GM23338 (cell line): ENCODE measurements around the gene RAPGEF3. TPM values are rescaled to one million over a fixed set of nuclear protein-coding genes. Genes with fewer than 3 reads are reported as not detected.

ENCODE experiments used
- ATAC-seq: fragments of 200-7000 bp; cut with Tn5 transposase; 3 replicates; pipeline ENCODE4 v1.9.1; 2020
- DNase-seq: peaks from one replicate; pipeline ENCODE4 v3.0.0-alpha.2; 2015; ENCODE audit warnings: low spot score
- H2AFZ ChIP-seq: fragments of 200-600 bp; sonication (generic); 2 replicates; pipeline ENCODE4 v1.8.0; 2016; ENCODE audit warnings: antibody characterized with exemption, mild to moderate bottlenecking, moderate library complexity
- H3F3A ChIP-seq: fragments of 200-600 bp; sonication (generic); replicated peaks from 2 replicates; pipeline ENCODE4 v1.8.0; 2017; ENCODE audit warnings: antibody characterized with exemption, mixed run types, low read depth
- H3K27ac ChIP-seq: fragments of 200-600 bp; sonication (generic); 2 replicates; pipeline ENCODE4 v1.6.1; 2016; ENCODE audit warnings: low read depth
- H3K27me3 ChIP-seq: fragments of 200-600 bp; sonication (generic); 2 replicates; pipeline ENCODE4 v1.8.0; 2016; ENCODE audit warnings: mild to moderate bottlenecking, mixed run types, moderate library complexity; ENCODE audit not compliant: insufficient read depth
- H3K36me3 ChIP-seq: fragments of 200-600 bp; sonication (generic); 2 replicates; pipeline ENCODE4 v1.8.0; 2016; ENCODE audit warnings: mild to moderate bottlenecking; ENCODE audit not compliant: insufficient read depth
- H3K4me1 ChIP-seq: fragments of 200-600 bp; sonication (generic); 2 replicates; pipeline ENCODE4 v1.8.0; 2016; ENCODE audit warnings: mild to moderate bottlenecking, moderate library complexity; ENCODE audit not compliant: insufficient read depth
- H3K4me2 ChIP-seq: fragments of 200-600 bp; sonication (generic); 2 replicates; pipeline ENCODE4 v1.7.1; 2017; ENCODE audit warnings: mixed run types
- H3K4me3 ChIP-seq: fragments of 200-600 bp; sonication (generic); 2 replicates; pipeline ENCODE4 v1.6.1; 2016; ENCODE audit warnings: mixed run types
- H3K79me2 ChIP-seq: fragments of 200-600 bp; sonication (generic); replicated peaks from 2 replicates; pipeline ENCODE4 v1.8.0; 2017; ENCODE audit warnings: mild to moderate bottlenecking; ENCODE audit not compliant: insufficient read depth
- H3K9me2 ChIP-seq: fragments of 200-600 bp; sonication (generic); 2 replicates; pipeline ENCODE4 v1.8.0; 2017; ENCODE audit not compliant: insufficient read depth
- H4K20me1 ChIP-seq: fragments of 200-600 bp; sonication (generic); replicated peaks from 2 replicates; pipeline ENCODE4 v1.8.0; 2017; ENCODE audit warnings: mild to moderate bottlenecking; ENCODE audit not compliant: insufficient read depth
- H3K27ac Mint-ChIP-seq: 2 replicates; pipeline ENCODE4 v1.8.0; 2020; ENCODE audit warnings: inconsistent platforms, mild to moderate bottlenecking, moderate library complexity, mixed read lengths
- H3K27me3 Mint-ChIP-seq: 3 replicates; pipeline ENCODE4 v1.8.0; 2022; ENCODE audit warnings: low read depth, mild to moderate bottlenecking, moderate library complexity, mixed read lengths, inconsistent platforms; ENCODE audit not compliant: insufficient read depth, poor library complexity
- H3K36me3 Mint-ChIP-seq: 3 replicates; pipeline ENCODE4 v1.8.0; 2021; ENCODE audit warnings: low read depth, mild to moderate bottlenecking, inconsistent platforms, moderate library complexity, mixed read lengths
- H3K4me1 Mint-ChIP-seq: 3 replicates; pipeline ENCODE4 v1.8.0; 2020; ENCODE audit warnings: mild to moderate bottlenecking, inconsistent platforms, mixed read lengths
- H3K4me3 Mint-ChIP-seq: 3 replicates; pipeline ENCODE4 v1.8.0; 2021; ENCODE audit warnings: moderate library complexity, mild to moderate bottlenecking, inconsistent platforms, mixed read lengths
- H3K9me3 Mint-ChIP-seq: 3 replicates; pipeline ENCODE4 v1.8.0; 2020; ENCODE audit warnings: moderate library complexity, mild to moderate bottlenecking, inconsistent platforms, mixed read lengths
- CREB1 ChIP-seq: fragments of 250-450 bp; sonication (Bioruptor Pico); IDR thresholded peaks from 2 replicates; pipeline ENCODE4 v1.5.0; 2020; ENCODE audit warnings: low read depth, mild to moderate bottlenecking, moderate library complexity
- CTCF ChIP-seq, 2 experiments: fragments of 200-600 bp in 1 of 2; sonication (generic) in 1 of 2; conservative IDR thresholded peaks; 2 replicates each; pipeline versions ENCODE4 v1.5.1 to v1.6.1; 2016 to 2017; ENCODE audit warnings: antibody characterized with exemption in 2 of 2, low read depth in 2 of 2, mild to moderate bottlenecking in 2 of 2, moderate library complexity in 1 of 2
- ETS1 ChIP-seq: IDR thresholded peaks from 2 replicates; pipeline ENCODE4 v1.6.1; 2016; ENCODE audit warnings: antibody characterized with exemption
- EZH2 ChIP-seq: fragments of 200-600 bp; sonication (generic); IDR thresholded peaks from one replicate; pipeline ENCODE4 v1.8.0; 2017; ENCODE audit warnings: antibody characterized with exemption, mild to moderate bottlenecking, low read depth; ENCODE audit not compliant: unreplicated experiment
- EZH2phosphoT487 ChIP-seq: fragments of 200-600 bp; sonication (generic); IDR thresholded peaks from one replicate; pipeline ENCODE4 v1.8.1; 2018; ENCODE audit warnings: antibody characterized with exemption; ENCODE audit not compliant: unreplicated experiment
- JUNB ChIP-seq: IDR thresholded peaks from one replicate; pipeline ENCODE4 v1.6.1; 2016; ENCODE audit warnings: antibody characterized with exemption; ENCODE audit not compliant: unreplicated experiment
- NANOG ChIP-seq: IDR thresholded peaks from 2 replicates; pipeline ENCODE4 v1.6.1; 2016; ENCODE audit warnings: antibody characterized with exemption, borderline replicate concordance
- POLR2AphosphoS5 ChIP-seq: IDR thresholded peaks from 2 replicates; pipeline ENCODE4 v1.6.1; 2016; ENCODE audit warnings: antibody characterized with exemption, low read depth
- REST ChIP-seq: IDR thresholded peaks from one replicate; pipeline ENCODE4 v1.6.1; 2018; ENCODE audit warnings: antibody characterized with exemption; ENCODE audit not compliant: unreplicated experiment
- STAT1 ChIP-seq: IDR thresholded peaks from one replicate; pipeline ENCODE4 v1.6.1; 2016; ENCODE audit warnings: antibody characterized with exemption; ENCODE audit not compliant: unreplicated experiment
- ZNF114 ChIP-seq: fragments of 250-450 bp; sonication (Bioruptor Pico); IDR thresholded peaks from 2 replicates; pipeline ENCODE4 v1.5.0; 2020; ENCODE audit warnings: mild to moderate bottlenecking, moderate library complexity
- ZNF331 ChIP-seq: fragments of 250-450 bp; sonication (Bioruptor Pico); IDR thresholded peaks from 2 replicates; pipeline ENCODE4 v1.5.0; 2020; ENCODE audit warnings: low read depth, mild to moderate bottlenecking, moderate library complexity
- polyA plus RNA-seq: library from polyadenylated mRNA; unstranded; fragments of >200 nt; fragmentation: Nextera tagmentation; extraction: Ambion mirVana; gene quantifications from 2 replicates; pipeline ENCODE4 v1.2.1, GENCODE V29; 2016
- total RNA-seq: library from RNA; depleted of rRNA; stranded (reverse); fragments of >200 nt; shearing (Covaris generic); gene quantifications from 2 replicates; pipeline ENCODE4 v1.2.3, GENCODE V29; 2014

The RAPGEF3 gene
- total and polyA plus RNA-seq, 2 experiments from 2014 or later = 2.3 to 11.8 TPM

- no peak for DNase-seq
Measured at GRCh38 chr12:47725091-47725772, 33.4 kb downstream of the RAPGEF3 start, which contains the start of gene ENDOU. Gene ENDOU (minus strand): TSS chr12:47725490. CDS start chr12:47725413, 77 bp downstream.

More at GRCh38 chr12:47725091-47725772, 33.4 kb downstream of the RAPGEF3 start, which contains the start of gene ENDOU:
- no peak within 1 kb of the TSS for H3K27ac ChIP-seq
- no peaks in the 10 kb centered on the region for H3K27me3 ChIP-seq
- H3K27ac Mint-ChIP-seq = no peak within 1 kb of the TSS
- no peaks in the 10 kb centered on the region for H3K79me2 ChIP-seq
- H3K4me1 ChIP-seq = no peaks in the 10 kb centered on the region
- TF ChIP-seq STAT1 = no peak
- no peak for TF ChIP-seq REST
- no peak for TF ChIP-seq ETS1
- no peak for TF ChIP-seq CREB1
- no peak for TF ChIP-seq CTCF (conservative IDR thresholded peaks at IDR 0.05; ENCODE audit: low read depth in 2 of 2)
- no peak for TF ChIP-seq POLR2AphosphoS5
- TF ChIP-seq NANOG = no peak
- no peak for TF ChIP-seq ZNF331
- no peak for TF ChIP-seq ZNF114 (CRISPR knock-in tag)
- TF ChIP-seq JUNB = no peak
- TF ChIP-seq EZH2 = no peak
- no peak for TF ChIP-seq EZH2phosphoT487
- no peak within 1 kb of the TSS for H2AFZ ChIP-seq
- H4K20me1 ChIP-seq = no peaks in the 10 kb centered on the region
- H3K4me3 ChIP-seq = no peak within 1 kb of the TSS
- H3K4me2 ChIP-seq = no peak within 1 kb of the TSS
- no peaks in the 10 kb centered on the region for H3K36me3 ChIP-seq
- H3F3A ChIP-seq = no peaks in the 10 kb centered on the region
- H3K36me3 Mint-ChIP-seq = no peaks in the 10 kb centered on the region; the same call in 2 of the 3 replicates
- H3K9me2 ChIP-seq = no peaks in the 10 kb centered on the region
- no peaks in the 10 kb centered on the region for H3K9me3 Mint-ChIP-seq
- H3K4me1 Mint-ChIP-seq = no peaks in the 10 kb centered on the region
- H3K27me3 Mint-ChIP-seq = peaks cover 11% of the 10 kb centered on the region
- no peak for ATAC-seq
- no peak within 1 kb of the TSS for H3K4me3 Mint-ChIP-seq
